HG02870 (cell line): ENCODE measurements around the gene PPRC1.

Source experiments
- ATAC-seq: cut with Tn5 transposase; IDR thresholded peaks from one replicate; pipeline ENCODE4 v1.9.1; 2021; ENCODE audit warnings: mild to moderate bottlenecking, moderate library complexity; ENCODE audit not compliant: unreplicated experiment

The PPRC1 gene

DNA sequence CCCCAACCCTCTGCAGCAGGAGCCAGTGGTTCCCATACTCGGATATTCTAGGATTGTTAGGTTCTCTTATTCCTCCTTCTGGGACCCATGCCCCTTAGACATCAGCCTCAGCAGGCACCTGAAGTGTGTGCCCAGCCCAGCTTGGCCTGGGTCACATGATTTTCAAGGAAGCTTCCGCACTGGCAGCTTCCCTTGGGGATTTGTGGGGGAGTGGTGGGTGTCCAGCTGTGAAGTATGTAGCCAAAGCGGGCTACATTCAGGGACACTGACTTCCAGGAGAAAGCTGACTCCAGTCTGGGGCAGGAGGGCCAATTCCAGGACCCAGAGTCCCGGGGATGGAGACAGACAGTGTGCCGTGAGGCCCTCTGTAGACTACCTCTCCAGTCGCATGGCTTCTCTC is 14.0 kb upstream of the PPRC1 start:
- no peak for ATAC-seq

DNA sequence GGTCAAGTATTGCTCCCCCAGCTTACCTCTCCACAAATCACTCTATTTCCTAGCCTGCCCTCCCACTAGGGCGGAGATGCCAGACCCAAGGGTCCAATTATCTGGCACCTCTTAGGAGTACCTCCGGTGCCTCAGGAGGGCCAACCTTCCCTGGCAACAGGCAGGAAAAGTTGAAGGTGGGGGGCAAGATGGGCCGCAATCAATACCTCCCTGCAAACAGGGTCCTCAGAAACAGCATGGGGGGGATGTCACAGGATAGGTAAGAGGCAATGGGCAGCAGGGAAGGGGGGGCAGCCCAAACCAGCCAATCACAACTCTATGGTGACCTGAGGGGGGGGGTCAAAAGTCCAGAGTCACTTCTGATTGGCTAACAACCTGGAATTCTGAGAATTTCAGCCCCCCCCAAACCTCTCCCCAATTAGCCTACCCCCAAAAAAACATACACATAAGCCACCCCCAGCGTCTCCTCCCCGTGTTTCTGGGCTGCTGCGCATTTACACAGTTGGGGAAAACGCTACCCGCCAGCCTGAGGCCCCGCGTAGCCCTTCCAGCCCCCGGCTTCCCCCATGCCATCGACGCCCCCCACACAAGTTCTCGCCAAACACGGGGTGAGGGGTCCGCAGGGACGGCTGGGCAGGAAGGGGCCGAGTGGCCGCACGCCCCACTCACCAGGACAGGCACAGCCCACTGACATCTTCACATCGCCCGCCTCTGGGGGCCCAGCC is 13.3 kb upstream of the PPRC1 start:
- ATAC-seq, result no peak

DNA sequence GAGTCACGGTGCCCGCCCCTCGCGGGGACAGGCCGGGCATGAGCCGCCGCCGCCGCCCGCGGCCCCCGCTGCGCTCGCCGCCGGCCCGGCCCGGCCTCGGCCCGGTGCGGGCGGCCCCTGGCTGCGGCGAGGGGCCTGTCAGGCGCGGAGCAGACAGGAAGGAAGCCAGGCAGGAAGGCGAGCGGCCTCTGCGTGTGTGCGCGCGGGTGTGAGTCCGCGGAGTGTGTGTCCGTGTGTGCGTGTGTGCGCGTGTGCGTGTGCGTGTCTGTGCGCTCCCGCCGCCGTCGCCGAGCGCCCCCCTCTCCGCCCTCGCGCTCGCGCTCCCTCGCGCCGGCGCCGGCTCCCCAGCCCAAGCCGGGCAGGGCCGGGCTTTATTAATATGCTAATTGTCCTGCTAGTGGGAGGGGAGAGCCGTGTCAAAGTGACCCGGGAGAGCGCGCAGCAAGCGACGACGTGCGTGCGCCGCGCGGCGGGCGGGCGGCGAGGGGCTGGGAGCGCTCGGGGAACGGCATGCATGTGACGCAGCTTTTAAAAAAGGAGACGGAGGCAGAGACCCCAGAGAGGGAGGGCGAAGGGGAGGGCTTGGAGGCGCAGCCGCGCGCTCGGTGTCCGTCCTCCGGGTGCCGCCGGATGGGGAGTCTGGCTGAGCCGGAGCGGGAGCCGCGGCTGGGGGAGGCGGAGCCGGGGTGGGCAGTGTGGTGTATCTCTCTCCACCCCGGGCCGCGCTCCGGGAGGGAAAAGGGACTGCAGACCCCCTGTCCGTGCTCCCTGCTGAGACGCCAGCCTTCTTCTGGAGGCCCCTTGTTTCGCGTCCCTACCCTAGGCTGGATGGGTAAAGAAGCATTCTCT is 12.5 kb upstream of the PPRC1 start, which contains the start of gene LDB1:
LDB1 (minus strand) TSS at position 227 of the 849 bp plus-strand sequence. CDS start 258 bp downstream, outside the sequence.
- peak; percentile 43 for ATAC-seq

DNA sequence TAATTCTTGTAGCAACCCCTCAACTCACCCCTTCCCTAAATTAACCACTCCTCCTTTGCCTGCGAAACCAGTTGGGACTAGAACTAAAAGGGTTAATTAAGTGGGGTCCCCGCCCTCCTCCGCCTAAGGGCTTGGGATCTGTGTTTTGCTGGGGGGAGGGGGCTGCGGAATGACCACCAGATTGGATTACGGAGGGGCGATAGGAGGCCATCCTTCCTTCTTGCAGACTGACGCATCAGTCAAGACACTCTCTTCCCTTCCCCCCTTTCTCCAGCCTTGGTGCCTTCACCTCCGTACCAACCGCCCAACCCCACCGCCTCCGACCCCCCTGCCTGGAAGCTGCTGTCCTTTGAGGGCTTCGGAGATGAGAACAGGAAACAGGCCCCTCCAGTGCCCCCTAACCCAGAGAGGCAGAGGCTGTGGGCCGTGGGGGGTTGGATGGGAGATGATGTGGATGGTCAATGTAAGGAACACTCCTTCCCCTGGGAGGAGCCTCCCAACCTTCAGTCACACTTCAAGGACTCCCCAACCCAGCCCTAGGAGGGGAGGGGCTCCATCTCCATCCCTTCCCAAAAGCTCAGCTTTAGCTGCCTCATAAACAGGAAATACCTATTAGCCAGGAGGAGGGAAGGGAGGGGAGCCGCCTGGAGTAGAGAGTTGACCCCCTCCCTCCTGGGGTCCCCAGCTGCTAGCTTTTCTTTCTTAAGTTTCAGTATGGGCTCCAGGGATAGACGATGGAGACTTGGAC is 11.7 kb upstream of the PPRC1 start:
- no peak for ATAC-seq

DNA sequence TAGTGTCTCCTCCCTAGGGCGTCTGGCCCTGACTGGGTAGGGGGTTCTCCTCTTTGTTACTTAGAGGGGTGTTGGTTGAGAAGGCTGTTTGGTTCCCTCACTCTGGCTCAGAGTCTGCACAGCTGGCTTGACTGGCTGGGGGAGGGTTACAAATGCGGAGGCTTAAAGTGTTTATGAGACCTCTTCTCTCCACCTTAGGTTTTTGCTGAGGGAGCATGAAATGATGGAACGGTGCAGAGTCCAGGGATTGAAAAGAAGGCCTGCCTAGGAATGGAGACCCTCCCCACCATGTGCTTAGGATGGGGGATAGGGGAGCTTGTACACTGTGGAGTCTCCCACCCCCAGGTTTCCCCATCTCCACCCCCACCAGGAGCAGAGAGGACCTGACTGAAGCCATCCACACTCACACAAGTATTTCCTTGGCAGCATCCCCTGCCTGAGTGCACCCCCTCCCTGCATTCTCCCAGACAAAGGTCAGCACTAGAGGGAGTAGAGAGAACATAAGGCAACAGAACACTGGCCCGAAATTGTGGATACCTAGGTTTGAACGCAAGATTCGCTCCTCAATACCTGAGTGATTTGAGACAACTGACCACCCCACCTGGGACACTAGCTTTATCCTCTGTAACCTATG is 11.0 kb upstream of the PPRC1 start:
- ATAC-seq, result no peak

DNA sequence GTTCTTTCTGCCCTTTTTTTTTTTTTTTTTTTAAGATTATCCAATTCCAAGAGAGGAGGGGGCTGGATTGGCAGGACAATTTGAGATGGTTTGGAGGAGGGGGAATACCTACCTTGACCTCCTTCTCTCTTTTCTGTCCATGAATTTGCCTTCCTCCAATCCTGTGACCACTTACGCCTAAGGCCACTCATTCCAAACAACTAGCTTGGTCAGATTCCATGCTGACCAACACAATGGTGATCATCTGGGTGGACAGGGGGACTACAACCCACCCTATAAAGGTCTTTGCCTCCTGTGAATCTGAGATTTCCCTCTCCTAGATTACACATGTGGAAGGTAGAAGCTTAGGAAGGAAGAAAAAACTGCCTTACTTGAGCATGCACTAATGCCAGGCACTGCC is 10.4 kb upstream of the PPRC1 start:
- ATAC-seq, result no peak

DNA sequence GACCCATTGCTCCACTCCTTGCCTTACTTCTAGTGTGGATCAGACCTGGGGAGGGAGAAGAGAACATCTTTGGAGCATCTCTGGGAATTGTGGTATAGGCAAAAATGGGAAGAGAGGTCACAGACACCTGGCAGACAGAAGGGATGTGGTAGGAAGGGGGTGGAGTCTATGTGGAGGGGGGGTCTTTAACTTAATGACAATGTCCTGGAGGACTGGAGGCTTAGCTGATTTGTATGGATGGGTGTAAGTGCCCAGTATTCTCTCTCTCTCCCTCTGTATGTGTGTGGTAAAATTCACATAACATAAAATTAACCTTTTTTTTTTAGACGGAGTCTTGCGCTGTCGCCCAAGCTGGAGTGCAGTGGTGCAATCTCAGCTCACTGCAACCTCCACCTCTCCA is 9.6 kb upstream of the PPRC1 start:
- ATAC-seq, result no peak

DNA sequence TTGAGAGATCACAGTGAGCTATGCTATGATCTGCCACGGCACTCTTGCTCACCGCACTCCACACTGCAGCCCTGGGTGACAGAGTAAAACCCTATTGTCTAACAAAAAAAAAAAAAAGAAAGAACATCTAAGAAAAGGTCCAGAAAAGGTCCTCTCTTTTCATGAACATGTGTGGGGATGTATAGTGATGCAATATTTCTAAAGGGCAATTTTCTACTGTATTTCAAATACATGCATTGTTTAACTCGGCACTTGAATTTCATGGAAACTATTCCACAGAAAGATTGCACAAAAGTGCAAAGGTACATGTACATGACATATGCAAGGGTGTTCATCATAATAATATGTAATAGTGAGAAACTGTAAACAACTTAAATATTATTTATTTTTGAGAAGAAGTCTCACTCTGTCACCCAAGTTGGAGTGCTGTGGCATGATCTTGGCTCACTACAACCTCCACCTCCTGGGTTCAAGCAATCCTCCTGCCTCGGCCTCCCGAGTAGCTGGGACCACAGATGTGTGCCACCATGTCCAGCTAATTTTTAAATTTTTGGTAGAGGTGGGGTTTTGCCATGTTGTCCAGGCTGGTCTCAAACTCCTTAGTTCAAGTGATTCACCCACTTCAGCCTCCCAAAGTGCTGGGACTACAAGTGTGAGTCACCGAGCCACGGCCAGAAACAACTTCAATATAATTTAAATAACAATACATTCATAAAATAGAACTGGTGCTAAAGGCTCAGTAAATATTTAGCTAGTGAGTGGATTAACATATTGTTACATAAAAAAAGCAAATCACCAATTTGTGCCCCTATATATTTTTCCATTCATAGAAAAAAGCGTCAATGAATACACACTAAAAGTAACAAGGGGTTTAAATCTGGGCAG is 1.3 kb upstream of the PPRC1 start:
- ATAC-seq, result no peak

DNA sequence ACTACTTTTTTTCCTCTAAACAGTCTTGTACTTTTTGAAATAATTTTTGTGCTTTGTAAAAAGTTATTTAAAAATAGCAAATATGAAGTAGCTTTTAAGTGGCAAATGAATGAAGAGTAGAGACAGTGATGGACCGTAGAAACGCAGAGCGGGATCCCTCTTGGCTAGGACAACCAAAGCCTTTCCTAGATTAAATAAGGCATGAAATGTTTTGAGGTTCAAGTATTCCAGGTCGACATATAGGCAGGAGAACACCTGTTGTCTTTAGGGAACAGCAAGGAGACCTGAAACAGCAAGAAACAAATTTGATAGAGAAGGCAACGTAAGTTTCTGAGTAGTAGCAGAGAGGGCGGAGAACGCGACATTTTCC is 662 bp upstream of the PPRC1 start:
- ATAC-seq, result no peak

DNA sequence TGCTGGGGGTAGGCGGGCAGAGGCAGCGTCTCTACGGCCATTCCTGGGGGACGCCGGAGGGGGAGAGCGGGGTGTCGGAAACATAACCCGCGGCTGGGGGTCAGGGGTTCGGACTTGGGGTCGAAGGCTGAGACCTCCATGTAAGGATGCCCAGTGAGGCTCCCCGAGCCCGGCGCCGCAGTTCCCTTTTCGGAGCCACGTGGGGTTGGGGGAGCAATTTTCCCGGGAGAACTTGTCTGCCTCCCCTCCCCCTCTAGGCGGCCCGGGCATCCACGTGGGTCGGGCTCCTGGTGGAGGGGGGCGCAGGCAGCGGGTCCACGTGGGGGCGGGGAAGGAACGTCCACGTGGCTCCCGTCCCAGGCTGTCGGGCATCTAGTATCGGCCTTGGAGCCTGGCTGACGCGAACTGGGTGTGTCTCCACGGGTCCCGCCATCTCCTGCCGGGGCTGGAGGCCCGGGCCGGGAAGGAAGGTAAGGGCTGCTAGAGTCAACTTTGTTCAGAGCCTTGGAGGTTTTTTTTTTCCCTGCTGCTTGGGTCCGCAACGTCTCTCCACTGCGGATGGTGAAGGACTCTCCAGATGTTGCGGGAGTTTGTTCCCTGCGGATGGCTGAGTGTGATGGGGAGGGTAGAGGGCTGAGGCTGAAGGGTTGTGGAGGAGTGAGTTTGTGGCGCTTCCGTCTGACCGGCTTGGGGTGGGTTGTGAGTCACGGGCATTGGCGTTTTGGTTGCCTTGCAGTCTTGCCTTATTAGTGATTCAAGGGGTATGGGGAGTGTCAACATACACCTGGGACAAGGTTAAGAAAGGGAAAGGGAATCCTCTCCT is 744 bp downstream of the PPRC1 start:
- no peak for ATAC-seq

DNA sequence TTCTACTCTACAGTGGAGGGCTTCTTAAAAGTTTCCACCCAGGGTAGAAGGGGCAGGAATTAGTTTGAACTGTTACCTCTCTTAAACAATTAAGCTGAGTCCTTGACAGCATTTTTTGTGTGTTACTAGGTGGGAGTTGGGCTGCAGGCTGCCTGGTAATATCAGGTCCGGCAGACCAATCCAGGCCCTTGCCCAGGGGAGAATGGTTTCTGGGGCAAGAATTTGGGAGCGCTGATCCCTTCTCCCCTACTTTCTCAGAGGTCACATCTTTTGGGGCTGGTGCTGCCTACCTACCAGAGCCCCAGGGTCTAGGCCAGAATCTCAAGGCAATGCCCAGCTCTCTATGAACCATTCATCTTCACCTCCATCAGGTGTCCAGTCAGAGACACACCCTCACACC is 1.6 kb downstream of the PPRC1 start:
- no peak for ATAC-seq

DNA sequence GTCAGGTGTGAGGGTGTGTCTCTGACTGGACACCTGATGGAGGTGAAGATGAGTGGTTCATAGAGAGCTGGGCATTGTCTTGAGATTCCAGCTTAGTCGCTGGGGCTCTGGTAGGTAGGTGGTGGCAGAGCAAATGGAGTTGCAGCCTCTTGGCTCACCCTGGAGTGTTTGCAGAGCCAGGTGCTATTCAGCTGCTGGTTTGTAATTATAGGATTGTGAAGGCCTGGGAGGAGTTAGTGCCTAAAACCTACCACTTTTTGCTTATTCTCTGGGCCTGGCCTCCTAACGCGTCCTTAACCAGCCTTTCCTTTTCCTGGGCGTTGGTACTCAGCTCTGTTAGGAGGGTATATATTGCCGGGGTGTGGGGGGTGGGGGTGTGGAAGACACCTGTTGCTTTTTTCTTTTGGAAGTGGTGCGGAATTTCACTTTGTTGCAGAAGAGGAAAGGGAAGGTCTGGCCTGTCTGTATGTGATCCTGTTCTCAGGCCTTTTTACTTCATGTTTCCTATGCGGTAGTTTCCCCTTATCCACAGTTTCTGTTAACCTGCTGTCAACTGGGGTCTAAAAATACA is 3.2 kb downstream of the PPRC1 start:
- no peak for ATAC-seq

DNA sequence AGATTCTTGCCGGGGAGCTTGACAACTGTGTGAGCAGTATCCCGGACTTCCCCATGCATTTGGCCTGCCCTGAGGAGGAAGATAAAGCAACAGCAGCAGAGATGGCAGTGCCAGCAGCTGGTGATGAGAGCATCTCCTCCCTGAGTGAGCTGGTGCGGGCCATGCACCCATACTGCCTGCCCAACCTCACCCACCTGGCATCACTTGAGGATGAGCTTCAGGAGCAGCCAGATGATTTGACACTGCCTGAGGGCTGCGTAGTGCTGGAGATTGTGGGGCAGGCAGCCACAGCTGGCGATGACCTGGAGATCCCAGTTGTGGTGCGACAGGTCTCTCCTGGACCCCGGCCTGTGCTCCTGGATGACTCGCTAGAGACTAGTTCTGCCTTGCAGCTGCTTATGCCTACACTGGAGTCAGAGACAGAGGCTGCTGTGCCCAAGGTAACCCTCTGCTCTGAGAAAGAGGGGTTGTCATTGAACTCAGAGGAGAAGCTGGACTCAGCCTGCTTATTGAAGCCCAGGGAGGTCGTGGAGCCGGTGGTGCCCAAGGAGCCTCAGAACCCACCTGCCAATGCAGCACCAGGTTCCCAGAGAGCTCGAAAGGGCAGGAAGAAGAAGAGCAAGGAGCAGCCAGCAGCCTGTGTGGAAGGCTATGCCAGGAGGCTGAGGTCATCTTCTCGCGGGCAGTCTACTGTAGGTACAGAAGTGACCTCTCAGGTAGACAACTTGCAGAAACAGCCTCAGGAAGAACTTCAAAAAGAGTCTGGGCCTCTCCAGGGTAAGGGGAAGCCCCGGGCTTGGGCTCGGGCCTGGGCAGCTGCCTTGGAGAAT is 6.7 kb downstream of the PPRC1 start:
- no peak for ATAC-seq

DNA sequence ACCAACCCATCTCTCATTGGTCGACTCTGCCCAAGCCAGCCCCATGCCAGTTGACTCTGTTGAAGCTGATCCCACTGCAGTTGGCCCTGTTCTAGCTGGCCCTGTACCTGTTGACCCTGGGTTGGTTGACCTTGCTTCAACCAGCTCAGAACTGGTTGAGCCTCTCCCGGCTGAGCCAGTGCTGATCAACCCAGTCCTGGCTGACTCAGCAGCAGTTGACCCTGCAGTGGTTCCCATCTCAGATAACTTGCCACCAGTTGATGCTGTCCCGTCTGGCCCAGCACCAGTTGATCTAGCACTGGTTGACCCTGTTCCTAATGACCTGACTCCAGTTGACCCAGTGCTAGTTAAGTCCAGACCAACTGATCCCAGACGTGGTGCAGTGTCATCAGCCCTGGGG is 7.4 kb downstream of the PPRC1 start:
- no peak for ATAC-seq

DNA sequence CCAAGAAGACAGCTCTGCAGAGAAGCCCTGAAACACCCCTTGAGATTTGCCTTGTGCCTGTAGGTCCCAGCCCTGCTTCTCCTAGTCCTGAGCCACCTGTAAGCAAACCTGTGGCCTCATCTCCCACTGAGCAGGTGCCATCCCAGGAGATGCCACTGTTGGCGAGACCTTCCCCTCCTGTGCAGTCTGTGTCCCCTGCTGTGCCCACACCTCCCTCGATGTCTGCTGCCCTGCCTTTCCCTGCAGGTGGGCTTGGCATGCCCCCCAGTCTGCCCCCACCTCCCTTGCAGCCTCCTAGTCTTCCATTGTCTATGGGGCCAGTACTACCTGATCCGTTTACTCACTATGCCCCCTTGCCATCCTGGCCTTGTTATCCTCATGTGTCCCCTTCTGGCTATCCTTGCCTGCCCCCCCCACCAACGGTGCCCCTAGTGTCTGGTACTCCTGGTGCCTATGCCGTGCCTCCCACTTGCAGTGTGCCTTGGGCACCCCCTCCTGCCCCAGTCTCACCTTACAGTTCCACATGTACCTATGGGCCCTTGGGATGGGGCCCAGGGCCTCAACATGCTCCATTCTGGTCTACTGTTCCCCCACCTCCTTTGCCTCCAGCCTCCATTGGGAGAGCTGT is 8.2 kb downstream of the PPRC1 start:
- no peak for ATAC-seq

DNA sequence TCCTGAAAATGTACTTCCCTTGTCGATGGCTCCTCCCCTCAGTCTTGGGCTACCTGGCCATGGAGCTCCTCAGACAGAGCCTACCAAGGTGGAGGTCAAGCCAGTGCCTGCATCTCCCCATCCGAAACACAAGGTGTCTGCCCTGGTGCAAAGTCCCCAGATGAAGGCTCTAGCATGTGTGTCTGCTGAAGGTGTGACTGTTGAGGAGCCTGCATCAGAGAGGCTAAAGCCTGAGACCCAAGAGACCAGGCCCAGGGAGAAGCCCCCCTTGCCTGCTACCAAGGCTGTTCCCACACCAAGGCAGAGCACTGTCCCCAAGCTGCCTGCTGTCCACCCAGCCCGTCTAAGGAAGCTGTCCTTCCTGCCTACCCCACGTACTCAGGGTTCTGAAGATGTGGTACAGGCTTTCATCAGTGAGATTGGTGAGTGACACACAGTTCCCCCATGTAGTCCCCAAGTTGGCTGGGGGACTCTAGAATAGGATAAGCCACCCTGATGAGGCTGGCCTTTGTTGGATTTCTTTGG is 8.8 kb downstream of the PPRC1 start:
- ATAC-seq, result no peak

DNA sequence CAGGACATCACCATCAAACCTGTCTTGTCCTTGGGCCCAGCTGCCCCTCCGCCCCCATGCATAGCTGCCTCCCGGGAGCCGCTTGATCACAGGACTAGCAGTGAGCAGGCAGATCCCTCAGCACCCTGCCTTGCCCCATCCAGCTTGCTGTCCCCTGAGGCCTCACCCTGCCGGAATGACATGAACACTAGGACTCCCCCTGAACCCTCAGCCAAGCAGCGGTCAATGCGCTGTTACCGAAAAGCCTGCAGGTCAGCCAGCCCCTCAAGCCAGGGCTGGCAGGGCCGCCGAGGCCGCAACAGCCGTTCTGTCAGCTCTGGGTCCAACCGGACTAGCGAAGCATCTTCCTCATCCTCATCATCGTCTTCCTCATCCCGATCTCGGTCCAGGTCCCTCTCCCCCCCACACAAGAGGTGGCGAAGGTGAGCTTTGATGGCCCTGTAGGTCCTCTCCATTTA is 14.2 kb downstream of the PPRC1 start:
- ATAC-seq, result no peak
